Activated naive CD4-positive, alpha-beta T cell treated with anti-CD3 and anti-CD28 coated beads, Interleukin-2, amount 10 ng/mL, durations not matched to agents 7 days and 5 days (primary cell): ENCODE measurements around the gene BLTP3B.
"Not testable (repeated sequence)": the region's sequence is repeated elsewhere in the genome, so short reads cannot be mapped to it uniquely, and the experiment has no call there.

Experiments
- CTCF ChIA-PET: fragments of 350-600 bp; sonication (Branson Sonifier 250); formaldehyde crosslinking; loops from one replicate; lab custom pipeline; 2021; ENCODE audit warnings: antibody characterized with exemption; lab: Charles Lee
- DNase-seq: peaks from one replicate; pipeline ENCODE4 v3.0.0-alpha.2; 2020
- H3K27ac Mint-ChIP-seq: one replicate; pipeline ENCODE4 v1.8.0; 2021; ENCODE audit warnings: mild to moderate bottlenecking, moderate library complexity, mixed read lengths
- H3K27me3 Mint-ChIP-seq: one replicate; pipeline ENCODE4 v1.8.0; 2021; ENCODE audit warnings: mild to moderate bottlenecking, mixed read lengths
- H3K36me3 Mint-ChIP-seq: one replicate; pipeline ENCODE4 v1.8.0; 2021; ENCODE audit warnings: mixed read lengths
- H3K4me1 Mint-ChIP-seq: one replicate; pipeline ENCODE4 v1.8.0; 2021; ENCODE audit warnings: mixed read lengths
- H3K4me3 Mint-ChIP-seq: one replicate; pipeline ENCODE4 v1.8.0; 2021; ENCODE audit warnings: mild to moderate bottlenecking, moderate library complexity, mixed read lengths
- H3K9me3 Mint-ChIP-seq: one replicate; pipeline ENCODE4 v1.8.0; 2021; ENCODE audit warnings: mixed read lengths

The BLTP3B gene, protein sequence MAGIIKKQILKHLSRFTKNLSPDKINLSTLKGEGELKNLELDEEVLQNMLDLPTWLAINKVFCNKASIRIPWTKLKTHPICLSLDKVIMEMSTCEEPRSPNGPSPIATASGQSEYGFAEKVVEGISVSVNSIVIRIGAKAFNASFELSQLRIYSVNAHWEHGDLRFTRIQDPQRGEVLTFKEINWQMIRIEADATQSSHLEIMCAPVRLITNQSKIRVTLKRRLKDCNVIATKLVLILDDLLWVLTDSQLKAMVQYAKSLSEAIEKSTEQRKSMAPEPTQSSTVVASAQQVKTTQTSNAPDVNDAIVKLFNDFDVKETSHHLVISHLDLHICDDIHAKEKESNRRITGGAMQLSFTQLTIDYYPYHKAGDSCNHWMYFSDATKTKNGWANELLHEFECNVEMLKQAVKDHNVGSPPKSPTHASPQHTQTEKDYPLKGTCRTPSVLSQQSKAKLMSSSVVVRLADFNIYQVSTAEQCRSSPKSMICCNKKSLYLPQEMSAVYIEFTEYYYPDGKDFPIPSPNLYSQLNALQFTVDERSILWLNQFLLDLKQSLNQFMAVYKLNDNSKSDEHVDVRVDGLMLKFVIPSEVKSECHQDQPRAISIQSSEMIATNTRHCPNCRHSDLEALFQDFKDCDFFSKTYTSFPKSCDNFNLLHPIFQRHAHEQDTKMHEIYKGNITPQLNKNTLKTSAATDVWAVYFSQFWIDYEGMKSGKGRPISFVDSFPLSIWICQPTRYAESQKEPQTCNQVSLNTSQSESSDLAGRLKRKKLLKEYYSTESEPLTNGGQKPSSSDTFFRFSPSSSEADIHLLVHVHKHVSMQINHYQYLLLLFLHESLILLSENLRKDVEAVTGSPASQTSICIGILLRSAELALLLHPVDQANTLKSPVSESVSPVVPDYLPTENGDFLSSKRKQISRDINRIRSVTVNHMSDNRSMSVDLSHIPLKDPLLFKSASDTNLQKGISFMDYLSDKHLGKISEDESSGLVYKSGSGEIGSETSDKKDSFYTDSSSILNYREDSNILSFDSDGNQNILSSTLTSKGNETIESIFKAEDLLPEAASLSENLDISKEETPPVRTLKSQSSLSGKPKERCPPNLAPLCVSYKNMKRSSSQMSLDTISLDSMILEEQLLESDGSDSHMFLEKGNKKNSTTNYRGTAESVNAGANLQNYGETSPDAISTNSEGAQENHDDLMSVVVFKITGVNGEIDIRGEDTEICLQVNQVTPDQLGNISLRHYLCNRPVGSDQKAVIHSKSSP (N-terminal part only)

DNA sequence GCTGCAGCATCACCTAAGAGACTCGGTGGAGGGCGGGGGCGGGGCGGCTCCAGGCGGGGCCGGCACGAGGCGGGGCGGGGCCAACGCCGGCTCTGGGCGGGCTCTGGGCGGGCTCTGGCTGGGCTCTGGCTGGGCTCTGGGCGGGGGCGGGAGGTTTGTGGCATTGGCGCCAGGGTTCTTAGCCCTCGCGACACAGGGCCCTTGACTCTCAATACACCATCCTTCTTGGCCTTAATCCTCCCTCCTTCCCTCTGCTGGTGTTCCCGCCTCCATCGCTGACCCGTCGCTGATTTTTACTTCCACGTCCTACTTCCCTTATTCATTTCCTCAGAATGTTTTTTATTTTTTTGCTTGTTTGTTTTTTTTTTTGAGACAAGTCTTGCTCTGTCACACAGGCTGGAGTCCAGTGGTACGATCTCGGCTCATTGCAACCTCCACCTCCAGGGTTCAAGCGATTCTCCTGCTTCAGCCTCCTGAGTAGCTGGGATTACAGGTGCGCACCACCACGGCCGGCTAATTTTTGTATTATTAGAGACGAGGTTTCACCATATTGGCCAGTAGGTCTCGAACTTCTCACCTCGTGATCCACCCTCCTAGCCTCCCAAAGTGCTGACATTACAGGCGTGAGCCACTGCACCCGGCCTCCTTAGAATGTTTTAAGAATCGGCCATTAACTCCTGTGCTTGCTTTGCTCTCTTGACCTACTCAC lies at the start of gene BLTP3B:
BLTP3B (minus strand) TSS at position 24 of the 709 bp plus-strand sequence. CDS start 239 bp downstream, outside the sequence.
- CTCF ChIA-PET = no interaction called here
- peaks cover 1% of the 10 kb centered on the region for H3K36me3 Mint-ChIP-seq
- peak within 1 kb of the TSS; percentile 96 for H3K27ac Mint-ChIP-seq
- DNase-seq = peak; percentile 92
- peak within 1 kb of the TSS; percentile 96 for H3K4me3 Mint-ChIP-seq
- H3K9me3 Mint-ChIP-seq = no peaks in the 10 kb centered on the region
- no peaks in the 10 kb centered on the region for H3K27me3 Mint-ChIP-seq
- peaks cover 39% of the 10 kb centered on the region for H3K4me1 Mint-ChIP-seq

DNA sequence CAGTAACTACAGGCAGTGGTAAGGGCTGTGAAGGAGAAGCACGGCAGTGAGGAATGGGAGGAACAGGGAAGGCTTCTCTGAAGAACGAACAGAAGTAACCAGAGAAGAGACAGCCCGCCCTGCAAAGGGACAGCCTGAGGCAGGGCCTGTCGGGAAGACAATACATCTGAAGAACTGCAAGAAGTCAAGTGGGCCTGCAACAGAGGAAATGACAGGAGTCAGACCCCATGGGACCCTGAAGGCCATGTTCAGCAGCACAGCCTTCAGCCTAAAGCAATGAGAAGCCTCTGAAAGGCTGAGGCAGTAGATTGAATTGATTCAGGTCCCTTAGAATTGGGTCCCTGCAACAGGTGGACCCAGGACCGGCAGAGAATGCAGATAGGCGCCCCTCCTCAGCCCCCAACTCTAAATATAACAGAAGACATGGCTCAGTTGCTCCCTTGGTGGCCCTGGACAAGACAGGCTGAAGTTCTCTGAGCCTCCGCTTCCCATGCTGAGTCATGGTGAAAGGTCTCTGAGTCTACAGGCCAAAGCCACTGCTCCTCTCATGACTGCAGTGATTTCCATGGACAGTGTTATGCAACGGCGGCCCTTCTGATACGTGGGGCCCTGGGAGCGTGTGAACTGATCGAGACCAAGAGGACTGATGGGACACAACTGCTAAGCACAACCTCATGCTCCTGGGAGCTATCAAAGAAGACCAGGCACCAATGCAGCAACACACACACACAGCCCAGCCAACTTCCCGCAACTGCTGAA lies 47.1 kb upstream of the BLTP3B start:
- no peak overlapping the region for H3K27ac Mint-ChIP-seq

DNA sequence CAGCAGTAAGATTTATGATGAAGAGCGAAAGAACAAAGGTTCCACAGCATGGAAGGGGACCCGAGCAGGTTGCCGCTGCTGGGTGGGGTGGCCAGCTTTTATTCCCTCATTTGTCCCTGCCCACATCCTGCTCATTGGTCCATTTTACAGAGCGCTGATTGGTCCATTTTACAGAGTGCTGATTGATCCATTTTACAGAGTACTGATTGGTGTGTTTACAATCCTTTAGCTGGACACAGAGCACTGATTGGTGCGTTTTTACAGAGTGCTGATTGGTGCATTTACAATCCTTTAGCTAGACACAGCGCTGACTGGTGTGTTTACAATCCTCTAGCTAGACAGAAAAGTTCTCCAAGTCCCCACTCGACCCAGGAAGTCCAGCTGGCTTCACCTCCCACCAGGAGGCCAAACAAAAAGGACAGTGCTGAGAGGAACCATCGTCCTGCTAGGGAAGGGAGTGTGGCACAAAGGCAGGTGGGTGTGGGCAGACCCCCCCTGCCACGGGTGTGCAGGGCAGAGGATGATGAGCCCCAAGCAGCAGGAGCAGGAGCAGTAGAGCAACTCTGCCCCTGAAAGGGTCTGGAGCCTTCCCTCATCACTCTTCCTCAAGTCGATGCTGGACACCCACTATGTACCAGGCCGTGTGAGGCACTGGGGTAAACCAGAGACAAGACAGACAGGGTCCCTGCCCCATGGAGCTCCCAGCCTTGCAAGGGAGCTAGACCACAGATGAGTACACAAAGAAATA lies 46.4 kb upstream of the BLTP3B start:
- not testable (repeated sequence) for H3K4me3 Mint-ChIP-seq, H3K27me3 Mint-ChIP-seq, H3K4me1 Mint-ChIP-seq, H3K27ac Mint-ChIP-seq, H3K9me3 Mint-ChIP-seq, DNase-seq
- peaks cover 29% of the 10 kb centered on the region for H3K36me3 Mint-ChIP-seq
- CTCF ChIA-PET = interaction anchor here (0.9 kb wide), 1 partner anchor 159 kb away, joined by 3 read pairs; no protein-coding TSS in a partner anchor

More for the DNA sequence above, 47.1 kb upstream of the BLTP3B start:
- peaks cover 31% of the 10 kb centered on the region for H3K36me3 Mint-ChIP-seq
- H3K27me3 Mint-ChIP-seq = no peaks in the 10 kb centered on the region
- H3K9me3 Mint-ChIP-seq = no peaks in the 10 kb centered on the region
- CTCF ChIA-PET = no interaction called here
- no peak for DNase-seq
- peaks cover 7% of the 10 kb centered on the region for H3K4me1 Mint-ChIP-seq
- H3K4me3 Mint-ChIP-seq = no peak overlapping the region

DNA sequence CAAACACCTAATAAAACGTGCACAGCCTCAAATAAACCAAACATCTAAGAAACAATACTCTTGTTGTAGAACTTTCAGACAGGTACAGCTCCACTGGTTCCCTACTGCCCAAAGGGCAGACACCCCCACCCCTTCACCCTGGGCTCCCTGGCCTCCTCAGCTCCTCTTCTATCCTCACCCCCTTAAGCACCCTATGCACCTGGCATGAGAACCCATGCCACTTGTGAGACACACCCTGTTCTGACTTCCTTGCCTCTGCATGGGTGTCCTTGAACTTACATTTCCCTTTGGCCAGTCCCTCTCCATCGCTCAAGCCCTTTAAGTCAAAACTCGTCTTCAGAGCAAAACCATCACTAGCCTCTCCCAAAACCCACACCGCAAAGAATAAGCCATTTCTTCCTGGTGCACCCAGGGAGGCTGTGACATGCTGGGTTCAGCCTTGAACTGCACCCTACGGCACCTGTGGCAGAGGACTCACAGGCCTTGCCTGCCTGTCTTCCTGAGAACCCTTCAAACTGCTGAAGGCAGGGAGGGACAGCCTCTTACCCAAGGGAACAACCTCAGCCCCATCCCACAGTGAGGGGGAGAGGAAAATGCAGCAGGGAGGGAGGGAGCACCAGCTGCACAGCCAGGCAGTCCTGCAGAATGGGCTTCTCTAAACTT lies 45.3 kb upstream of the BLTP3B start:
- CTCF ChIA-PET = interaction anchor here (0.9 kb wide), 1 partner anchor 160 kb away, joined by 3 read pairs; no protein-coding TSS in a partner anchor
- Mint-ChIP-seq H3K4me1 (peaks cover 7% of the 10 kb centered on the region), H3K4me3 (no peak overlapping the region), H3K27ac (no peak overlapping the region), H3K36me3 (peaks cover 29% of the 10 kb centered on the region), H3K9me3 (no peaks in the 10 kb centered on the region), H3K27me3 (no peaks in the 10 kb centered on the region)
- DNase-seq = no peak

DNA sequence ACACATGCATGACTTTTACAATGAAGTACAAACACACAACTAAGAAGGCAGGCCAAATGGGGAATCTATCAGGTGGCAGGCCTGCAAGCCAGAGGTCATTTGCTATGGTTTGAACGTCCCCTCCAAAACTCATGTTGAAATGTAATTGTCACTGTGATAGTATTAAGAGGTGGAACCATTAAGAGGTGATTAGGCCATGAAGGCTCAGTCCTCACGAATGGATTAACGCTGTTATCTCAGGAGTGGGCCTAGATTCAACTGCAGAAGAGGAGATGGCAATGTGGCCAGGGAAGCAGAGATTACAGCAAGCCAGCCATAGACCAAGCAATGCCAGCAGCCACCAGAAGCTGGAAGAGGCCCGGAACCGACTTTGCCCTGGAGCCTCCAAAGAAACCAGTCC lies 44.4 kb upstream of the BLTP3B start:
- no peak for DNase-seq
- peaks cover 29% of the 10 kb centered on the region for H3K36me3 Mint-ChIP-seq
- H3K27me3 Mint-ChIP-seq = no peaks in the 10 kb centered on the region
- peaks cover 7% of the 10 kb centered on the region for H3K4me1 Mint-ChIP-seq
- H3K27ac Mint-ChIP-seq = no peak overlapping the region
- no peak overlapping the region for H3K4me3 Mint-ChIP-seq
- H3K9me3 Mint-ChIP-seq = no peaks in the 10 kb centered on the region
- CTCF ChIA-PET = no interaction called here

DNA sequence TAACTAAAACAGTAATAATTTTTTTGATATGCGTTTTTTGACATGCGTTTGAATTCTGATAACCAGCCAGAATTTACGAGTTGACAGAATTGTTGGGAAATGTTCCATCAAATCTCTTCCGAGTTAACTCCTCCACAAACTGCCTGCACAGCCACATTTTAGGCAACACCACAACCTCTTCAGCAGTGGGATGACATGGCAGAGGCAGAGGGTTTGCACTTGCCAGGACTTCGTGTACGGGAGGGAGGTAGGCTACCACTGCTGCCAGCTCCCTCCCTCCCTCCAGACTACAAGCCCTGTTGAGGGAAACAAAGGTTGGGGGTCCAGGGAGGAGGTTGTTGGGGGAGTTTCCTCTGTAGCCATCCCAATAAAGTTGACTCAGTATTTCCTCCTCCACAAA lies 43.4 kb upstream of the BLTP3B start:
- H3K27ac Mint-ChIP-seq = no peak overlapping the region
- peaks cover 9% of the 10 kb centered on the region for H3K4me1 Mint-ChIP-seq
- no peaks in the 10 kb centered on the region for H3K27me3 Mint-ChIP-seq
- no peak for DNase-seq
- H3K9me3 Mint-ChIP-seq = no peaks in the 10 kb centered on the region
- CTCF ChIA-PET = interaction anchor here (1.5 kb wide), 1 partner anchor 23 kb away, joined by 3 read pairs; no protein-coding TSS in a partner anchor
- no peak overlapping the region for H3K4me3 Mint-ChIP-seq
- H3K36me3 Mint-ChIP-seq = peaks cover 33% of the 10 kb centered on the region

DNA sequence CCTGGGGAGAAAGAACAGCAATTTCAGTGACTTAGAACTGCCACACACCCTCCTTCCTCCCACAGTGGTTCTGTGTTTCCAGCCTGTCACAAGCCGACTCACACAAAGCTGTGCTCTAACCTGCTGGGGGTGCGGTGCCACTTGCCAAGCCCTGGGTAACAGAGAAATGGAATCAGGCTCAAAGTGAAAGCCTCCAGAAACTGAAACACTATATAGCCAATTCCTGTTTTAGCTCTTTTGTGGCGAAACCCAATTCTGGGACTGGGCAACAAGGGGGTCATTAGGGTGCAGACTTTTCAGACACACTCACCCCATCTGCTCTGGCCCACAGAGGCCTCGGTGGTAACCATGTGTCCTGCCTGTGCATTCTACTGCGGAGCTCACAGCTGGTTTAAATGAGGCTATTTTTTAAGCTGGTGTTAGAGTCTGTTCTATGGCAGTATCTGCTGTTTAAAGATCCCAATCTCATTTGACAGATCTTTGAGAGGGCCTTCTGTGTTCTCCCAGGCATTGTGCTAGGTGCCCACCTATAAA lies 42.8 kb upstream of the BLTP3B start:
- H3K4me1 Mint-ChIP-seq = peaks cover 13% of the 10 kb centered on the region
- H3K4me3 Mint-ChIP-seq = no peak overlapping the region
- H3K27ac Mint-ChIP-seq = no peak overlapping the region
- H3K36me3 Mint-ChIP-seq = peaks cover 36% of the 10 kb centered on the region
- H3K9me3 Mint-ChIP-seq = no peaks in the 10 kb centered on the region
- CTCF ChIA-PET = interaction anchor here (0.9 to 1.5 kb wide), 2 partner anchors 22 to 30 kb away, joined by 3 read pairs; no protein-coding TSS in a partner anchor
- H3K27me3 Mint-ChIP-seq = no peaks in the 10 kb centered on the region
- DNase-seq = no peak

DNA sequence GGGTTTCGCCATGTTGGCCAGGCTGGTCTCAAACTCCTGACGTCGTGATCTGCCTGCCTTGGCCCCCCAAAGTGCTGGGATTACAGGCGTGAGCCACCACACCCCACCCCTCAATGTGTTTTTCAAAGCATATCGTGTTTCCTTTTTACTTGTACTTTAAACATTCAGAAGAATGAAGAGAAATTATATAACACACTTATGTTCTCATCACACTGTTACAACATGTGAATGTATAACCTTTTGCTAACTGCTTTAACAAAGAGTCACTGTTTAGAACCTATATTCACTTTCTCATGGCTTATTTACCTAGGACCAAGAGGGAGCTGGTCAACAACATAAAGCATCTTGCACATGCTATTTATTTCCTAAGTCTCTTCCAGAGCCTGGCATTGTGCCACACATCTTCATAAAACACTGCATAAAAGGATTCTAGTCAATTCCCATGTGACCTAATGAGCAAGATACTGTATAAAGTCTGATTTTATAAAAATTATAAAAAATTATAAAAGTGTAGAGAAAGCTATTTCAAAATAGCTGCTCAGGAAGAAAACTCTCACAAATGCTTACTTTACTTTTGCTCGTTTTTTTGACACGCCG lies 42.0 kb upstream of the BLTP3B start:
- CTCF ChIA-PET = interaction anchor here (0.9 to 1.5 kb wide), 2 partner anchors 21 to 30 kb away, joined by 3 read pairs; no protein-coding TSS in a partner anchor

DNA sequence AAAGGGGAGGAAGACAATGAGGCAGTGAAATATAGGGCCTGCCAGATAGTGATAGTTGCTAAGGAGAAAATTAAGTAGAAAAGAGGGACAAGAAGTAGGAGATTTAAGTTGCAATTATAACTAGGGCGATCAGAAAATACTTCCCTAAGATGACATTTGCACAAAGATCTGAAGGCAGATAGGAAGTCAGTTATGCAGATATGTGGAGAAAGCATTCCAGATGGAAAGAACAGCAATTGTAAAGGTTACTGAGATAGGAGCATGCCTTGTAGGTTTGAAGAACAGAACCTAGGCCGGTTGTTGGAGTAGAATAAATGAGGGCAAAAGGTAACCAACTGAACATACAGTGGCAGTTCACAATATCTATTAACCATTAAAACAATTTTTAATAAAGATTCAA lies 36.6 kb upstream of the BLTP3B start:
- H3K4me1 Mint-ChIP-seq = peaks cover 7% of the 10 kb centered on the region
- H3K27me3 Mint-ChIP-seq = no peaks in the 10 kb centered on the region
- peaks cover 29% of the 10 kb centered on the region for H3K36me3 Mint-ChIP-seq
- H3K4me3 Mint-ChIP-seq = no peak overlapping the region
- no peak for DNase-seq
- H3K27ac Mint-ChIP-seq = no peak overlapping the region
- CTCF ChIA-PET = no interaction called here
- no peaks in the 10 kb centered on the region for H3K9me3 Mint-ChIP-seq

More for the DNA sequence above, 42.0 kb upstream of the BLTP3B start:
- no peak overlapping the region for H3K27ac Mint-ChIP-seq
- peaks cover 14% of the 10 kb centered on the region for H3K4me1 Mint-ChIP-seq
- H3K4me3 Mint-ChIP-seq = no peak overlapping the region
- H3K27me3 Mint-ChIP-seq = no peaks in the 10 kb centered on the region
- no peak for DNase-seq
- peaks cover 28% of the 10 kb centered on the region for H3K36me3 Mint-ChIP-seq
- no peaks in the 10 kb centered on the region for H3K9me3 Mint-ChIP-seq

DNA sequence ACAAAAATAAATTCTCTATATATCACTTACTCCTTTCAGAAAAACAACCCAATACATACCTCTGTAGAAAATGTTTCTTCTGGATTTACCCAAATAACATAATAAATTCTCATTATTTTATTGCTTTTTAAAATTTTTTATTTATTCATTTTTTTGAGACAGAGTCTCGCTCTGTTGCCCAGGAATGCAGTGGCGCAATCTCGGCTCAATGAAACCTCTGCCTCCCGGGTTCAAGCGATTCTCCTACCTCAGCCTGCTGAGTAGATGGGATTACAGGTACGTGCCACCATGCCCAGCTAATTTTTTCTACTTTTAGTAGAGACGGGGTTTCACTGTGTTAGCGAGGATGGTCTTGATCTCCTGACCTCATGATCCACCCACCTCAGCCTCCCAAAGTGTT lies 33.8 kb upstream of the BLTP3B start:
- H3K4me1 Mint-ChIP-seq, CTCF ChIA-PET, H3K9me3 Mint-ChIP-seq, H3K27me3 Mint-ChIP-seq, DNase-seq, H3K4me3 Mint-ChIP-seq, H3K27ac Mint-ChIP-seq: not testable (repeated sequence)
- peaks cover 26% of the 10 kb centered on the region for H3K36me3 Mint-ChIP-seq

DNA sequence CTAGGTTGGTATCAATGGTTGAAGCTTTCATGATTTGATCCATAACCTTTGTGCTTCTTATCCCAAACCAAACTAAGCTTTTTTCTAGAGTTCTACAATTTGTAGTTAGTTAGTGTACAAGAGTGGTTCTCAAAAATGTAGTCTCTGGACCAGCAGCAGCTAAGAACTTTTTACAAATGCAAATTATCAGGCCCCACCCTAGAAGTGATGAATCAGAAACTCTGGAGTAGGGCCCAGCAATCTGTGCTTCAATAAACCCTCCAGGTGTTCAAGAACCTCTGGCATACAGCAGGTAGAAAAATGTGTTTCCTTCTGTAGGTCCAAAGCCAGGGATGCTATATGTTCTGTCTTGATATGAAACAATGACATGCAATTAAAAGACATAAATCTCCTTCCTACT lies 31.8 kb upstream of the BLTP3B start:
- CTCF ChIA-PET = no interaction called here
- no peak for DNase-seq
- no peak overlapping the region for H3K4me3 Mint-ChIP-seq
- H3K27ac Mint-ChIP-seq = no peak overlapping the region
- H3K36me3 Mint-ChIP-seq = peaks cover 20% of the 10 kb centered on the region
- H3K9me3 Mint-ChIP-seq = no peaks in the 10 kb centered on the region
- no peaks in the 10 kb centered on the region for H3K27me3 Mint-ChIP-seq
- H3K4me1 Mint-ChIP-seq = no peaks in the 10 kb centered on the region
